Measurements from ENCODE around the gene GAB1. TPM values are rescaled to one million over a fixed set of nuclear protein-coding genes. Genes with fewer than 3 reads are reported as not detected.

Gene GAB1
- total RNA-seq, 1 donor from 2014 or later, result 19.6 TPM

- no peak for DNase-seq (ENCODE audit: extremely low read depth, low read depth, low spot score)
Observed at GRCh38 chr4:143473334-143474126, 136.9 kb downstream of the GAB1 start.

- DNase-seq (ENCODE audit: extremely low read depth, low read depth, low spot score), result no peak
Observed at GRCh38 chr4:143477487-143477886, 140.8 kb downstream of the GAB1 start.

GRCh38 chr4:143481361-143481760, 144.7 kb downstream of the GAB1 start:
- no peak for DNase-seq (ENCODE audit: extremely low read depth, low read depth, low spot score)

- DNase-seq (ENCODE audit: extremely low read depth, low read depth, low spot score), result peak; percentile 27
Observed at GRCh38 chr4:143482840-143483239, 146.2 kb downstream of the GAB1 start.

- no peak for DNase-seq (ENCODE audit: extremely low read depth, low read depth, low spot score)
Observed at GRCh38 chr4:143486314-143486713, 149.6 kb downstream of the GAB1 start.

GRCh38 chr4:143488687-143489086, 152.0 kb downstream of the GAB1 start:
- DNase-seq (ENCODE audit: extremely low read depth, low read depth, low spot score), result no peak

- no peak for DNase-seq (ENCODE audit: extremely low read depth, low read depth, low spot score)
Observed at GRCh38 chr4:143489106-143489505, 152.4 kb downstream of the GAB1 start.

- no peak for DNase-seq (ENCODE audit: extremely low read depth, low read depth, low spot score)
Observed at GRCh38 chr4:143498021-143498420, 161.3 kb downstream of the GAB1 start.

GRCh38 chr4:143502231-143502630, 165.6 kb downstream of the GAB1 start:
- DNase-seq (ENCODE audit: extremely low read depth, low read depth, low spot score), result no peak

GRCh38 chr4:143506031-143506430, 169.4 kb downstream of the GAB1 start:
- DNase-seq (ENCODE audit: extremely low read depth, low read depth, low spot score), result no peak

- DNase-seq (ENCODE audit: extremely low read depth, low read depth, low spot score), result no peak
Observed at GRCh38 chr4:143511906-143512305, 175.2 kb downstream of the GAB1 start.

GRCh38 chr4:143512978-143513313, 176.3 kb downstream of the GAB1 start:
- peak; percentile 74 for DNase-seq (ENCODE audit: extremely low read depth, low read depth, low spot score)

GRCh38 chr4:143513314-143514168, 176.9 kb downstream of the GAB1 start, which contains the start of gene SMARCA5:
Gene SMARCA5, plus strand, starts transcription at chr4:143513702. Its CDS starts 223 bp downstream, at chr4:143513925.
- DNase-seq (ENCODE audit: extremely low read depth, low read depth, low spot score), result peak; percentile 97

- DNase-seq (ENCODE audit: extremely low read depth, low read depth, low spot score), result no peak
Observed at GRCh38 chr4:143514169-143514495, 177.5 kb downstream of the GAB1 start.

GRCh38 chr4:143514497-143514896, 177.8 kb downstream of the GAB1 start:
- DNase-seq (ENCODE audit: extremely low read depth, low read depth, low spot score), result no peak

GRCh38 chr4:143514901-143515300, 178.2 kb downstream of the GAB1 start:
- no peak for DNase-seq (ENCODE audit: extremely low read depth, low read depth, low spot score)

GRCh38 chr4:143515905-143516304, 179.2 kb downstream of the GAB1 start:
- no peak for DNase-seq (ENCODE audit: extremely low read depth, low read depth, low spot score)

GRCh38 chr4:143517764-143518163, 181.1 kb downstream of the GAB1 start:
- no peak for DNase-seq (ENCODE audit: extremely low read depth, low read depth, low spot score)
